Dendritic cell treated with granulocyte-macrophage colony-stimulating factor and Interleukin-4, amounts not matched to agents 40 ng/mL and 50 ng/mL, for 4 days (primary cell): ENCODE data around the gene PAK2.
A peak's percentile ranks its signal among the peaks of the same experiment; 100 is the strongest.

Experiments
- H3K27ac Mint-ChIP-seq: one replicate; pipeline ENCODE4 v1.8.0; 2022; ENCODE audit warnings: mild to moderate bottlenecking, mixed read lengths
- H3K27me3 Mint-ChIP-seq: one replicate; pipeline ENCODE4 v1.8.0; 2022; ENCODE audit warnings: mild to moderate bottlenecking, mixed read lengths
- H3K36me3 Mint-ChIP-seq: one replicate; pipeline ENCODE4 v1.8.0; 2022; ENCODE audit warnings: low read depth, mixed read lengths
- H3K4me1 Mint-ChIP-seq: one replicate; pipeline ENCODE4 v1.8.0; 2022; ENCODE audit warnings: low read depth, mixed read lengths
- H3K4me3 Mint-ChIP-seq: one replicate; pipeline ENCODE4 v1.8.0; 2022; ENCODE audit warnings: mild to moderate bottlenecking, moderate library complexity, mixed read lengths
- H3K9me3 Mint-ChIP-seq: one replicate; pipeline ENCODE4 v1.8.0; 2022; ENCODE audit warnings: mixed read lengths
- intact Hi-C: fragments of 100-400 bp; cut with micrococcal nuclease; formaldehyde crosslinking; loops from one replicate; pipeline ENCODE4 v1.15.0; 2022

The PAK2 gene

GRCh38 chr3:196753201-196753600 is 13.5 kb downstream of the PAK2 start:
- intact Hi-C loops, result no loop called here
- H3K27ac Mint-ChIP-seq, result no peak overlapping the region
- H3K27me3 Mint-ChIP-seq, result no peaks in the 10 kb centered on the region
- H3K9me3 Mint-ChIP-seq, result peaks cover 23% of the 10 kb centered on the region
- no peak overlapping the region for H3K4me3 Mint-ChIP-seq
- H3K4me1 Mint-ChIP-seq, result peaks cover 65% of the 10 kb centered on the region
- H3K36me3 Mint-ChIP-seq, result peaks cover 91% of the 10 kb centered on the region

GRCh38 chr3:196754091-196754981 is 14.7 kb downstream of the PAK2 start:
- intact Hi-C loops, result no loop called here
- H3K27ac Mint-ChIP-seq, result no peak overlapping the region

DNA sequence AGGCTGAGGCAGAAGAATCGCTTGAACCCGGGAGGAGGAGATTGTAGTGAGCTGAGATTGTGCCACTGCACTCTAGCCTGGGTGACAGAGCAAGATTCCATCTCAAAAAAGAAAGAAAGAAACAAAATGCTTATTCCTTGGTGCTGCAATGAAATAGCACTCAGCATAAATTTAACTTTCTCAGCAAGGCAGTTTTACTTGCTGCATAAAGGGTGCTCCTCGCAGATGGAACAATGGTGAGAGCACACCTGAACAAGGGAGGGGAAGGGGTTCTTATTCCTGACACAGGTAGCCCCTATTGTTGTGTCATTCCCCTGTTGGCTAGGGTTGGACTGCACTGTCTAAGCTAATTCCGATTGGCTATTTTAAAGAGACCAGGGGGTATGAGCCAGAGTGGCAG is 17.1 kb downstream of the PAK2 start:
- no peak overlapping the region for H3K4me3 Mint-ChIP-seq
- H3K27ac Mint-ChIP-seq, result no peak overlapping the region
- H3K27me3 Mint-ChIP-seq, result no peaks in the 10 kb centered on the region
- peaks cover 43% of the 10 kb centered on the region for H3K4me1 Mint-ChIP-seq
- intact Hi-C loops, result no loop called here
- peaks cover 23% of the 10 kb centered on the region for H3K9me3 Mint-ChIP-seq
- peaks cover 81% of the 10 kb centered on the region for H3K36me3 Mint-ChIP-seq

More at GRCh38 chr3:196754091-196754981, 14.7 kb downstream of the PAK2 start:
- peaks cover 56% of the 10 kb centered on the region for H3K4me1 Mint-ChIP-seq
- H3K4me3 Mint-ChIP-seq, result no peak overlapping the region
- H3K9me3 Mint-ChIP-seq, result peaks cover 23% of the 10 kb centered on the region
- H3K27me3 Mint-ChIP-seq, result no peaks in the 10 kb centered on the region
- H3K36me3 Mint-ChIP-seq, result peaks cover 85% of the 10 kb centered on the region

DNA sequence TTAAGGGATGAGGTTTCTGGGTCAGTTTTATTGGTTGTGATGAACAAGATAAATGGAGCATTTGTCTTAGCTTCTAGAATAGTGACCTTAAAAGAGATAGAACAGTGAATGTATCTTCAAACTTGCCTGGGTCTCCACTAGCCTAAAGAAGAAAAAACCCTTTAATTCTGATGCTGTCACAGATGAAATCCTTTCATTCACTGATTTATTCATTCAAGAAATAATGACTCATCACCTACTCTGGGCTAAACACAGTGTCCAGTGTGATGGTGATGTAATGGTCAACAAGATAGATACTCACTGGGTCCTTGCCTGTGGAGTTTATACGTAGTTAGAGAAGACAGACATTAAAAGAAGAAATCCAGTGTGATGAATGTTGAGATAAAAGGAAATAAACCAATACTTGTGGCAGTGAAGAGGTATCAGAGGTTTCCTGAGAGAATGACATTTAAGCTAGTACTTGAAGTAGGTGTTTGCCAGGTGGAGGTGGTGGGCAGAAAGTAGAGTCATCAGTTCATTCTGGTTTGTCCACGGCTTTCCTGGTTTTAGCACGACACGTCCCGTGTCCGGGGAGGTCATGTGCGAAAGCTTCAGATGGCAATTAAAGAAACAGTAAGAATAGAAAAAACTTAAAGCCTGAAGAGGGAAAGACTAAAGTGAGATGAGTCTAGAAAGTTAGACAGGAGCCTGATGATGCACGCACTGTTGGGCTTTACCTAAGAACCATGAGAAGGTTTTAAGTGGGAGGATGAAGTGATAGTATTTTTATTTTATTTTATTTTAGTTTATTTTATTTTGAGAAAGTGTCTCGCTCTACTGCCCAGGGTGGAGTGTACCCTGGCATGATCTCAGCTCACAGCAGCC is 18.5 kb downstream of the PAK2 start:
- peaks cover 78% of the 10 kb centered on the region for H3K36me3 Mint-ChIP-seq
- no peak overlapping the region for H3K4me3 Mint-ChIP-seq
- intact Hi-C loops, result no loop called here
- H3K27ac Mint-ChIP-seq, result no peak overlapping the region
- H3K9me3 Mint-ChIP-seq, result peaks cover 23% of the 10 kb centered on the region
- H3K27me3 Mint-ChIP-seq, result no peaks in the 10 kb centered on the region
- peaks cover 46% of the 10 kb centered on the region for H3K4me1 Mint-ChIP-seq

- intact Hi-C loops, result no loop called here
- peaks cover 70% of the 10 kb centered on the region for H3K36me3 Mint-ChIP-seq
- H3K27me3 Mint-ChIP-seq, result no peaks in the 10 kb centered on the region
- no peaks in the 10 kb centered on the region for H3K9me3 Mint-ChIP-seq
- no peak overlapping the region for H3K27ac Mint-ChIP-seq
- H3K4me3 Mint-ChIP-seq, result no peak overlapping the region
- peaks cover 20% of the 10 kb centered on the region for H3K4me1 Mint-ChIP-seq
These were observed 23.5 kb downstream of the PAK2 start for GRCh38 chr3:196763179-196763578.

GRCh38 chr3:196765454-196765853 is 25.8 kb downstream of the PAK2 start:
- Mint-ChIP-seq H3K36me3 (peaks cover 72% of the 10 kb centered on the region), H3K4me3 (no peak overlapping the region), H3K9me3 (no peaks in the 10 kb centered on the region), H3K4me1 (peaks cover 16% of the 10 kb centered on the region), H3K27me3 (no peaks in the 10 kb centered on the region), H3K27ac (no peak overlapping the region)
- intact Hi-C loops, result no loop called here

DNA sequence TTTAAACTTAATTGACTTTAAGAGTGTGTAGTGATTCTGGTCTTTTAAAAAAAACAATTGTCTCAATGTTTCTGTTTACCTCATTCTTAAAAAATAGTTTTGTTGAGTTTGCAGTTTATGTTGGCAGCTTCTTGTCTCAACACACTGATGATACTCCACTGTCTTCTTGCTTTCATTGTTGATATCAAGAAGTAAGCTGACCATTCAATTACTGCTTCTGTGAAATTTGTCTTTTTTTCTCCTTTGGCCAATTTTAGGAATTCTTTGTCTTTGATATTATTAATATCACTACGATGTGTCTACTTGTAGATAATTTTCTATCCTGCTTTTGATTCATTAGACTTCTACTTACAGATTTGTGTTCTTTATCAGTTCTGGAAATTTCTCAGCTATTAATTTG is 31.4 kb downstream of the PAK2 start:
- peaks cover 54% of the 10 kb centered on the region for H3K36me3 Mint-ChIP-seq
- H3K27me3 Mint-ChIP-seq, result no peaks in the 10 kb centered on the region
- no peak overlapping the region for H3K27ac Mint-ChIP-seq
- intact Hi-C loops, result no loop called here
- no peaks in the 10 kb centered on the region for H3K9me3 Mint-ChIP-seq
- no peak overlapping the region for H3K4me3 Mint-ChIP-seq
- H3K4me1 Mint-ChIP-seq, result peaks cover 48% of the 10 kb centered on the region

GRCh38 chr3:196772102-196772501 is 32.4 kb downstream of the PAK2 start:
- Mint-ChIP-seq H3K36me3 (peaks cover 55% of the 10 kb centered on the region), H3K27me3 (no peaks in the 10 kb centered on the region), H3K4me3 (no peak overlapping the region), H3K27ac (peak overlapping the region; percentile 39), H3K4me1 (peaks cover 49% of the 10 kb centered on the region), H3K9me3 (no peaks in the 10 kb centered on the region)
- intact Hi-C loops, result no loop called here

DNA sequence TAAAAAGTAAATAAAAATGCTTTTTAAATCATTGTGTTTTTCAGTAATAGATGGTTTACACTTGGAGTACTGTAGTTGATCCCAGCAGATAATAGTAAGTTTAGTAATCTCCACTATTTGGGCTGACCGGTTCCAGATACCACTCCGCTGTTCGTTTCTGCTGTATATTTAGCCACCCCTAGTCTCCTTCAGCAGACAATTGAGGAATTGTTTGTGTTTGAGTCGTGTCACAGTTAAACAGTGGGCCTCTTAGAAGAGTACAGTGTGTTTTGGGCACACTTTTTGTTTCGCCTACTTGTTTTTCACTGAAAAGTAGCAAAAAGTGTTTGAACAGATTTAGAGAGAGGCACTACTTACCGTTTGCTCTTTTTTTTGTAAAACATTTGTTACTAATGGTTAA is 33.2 kb downstream of the PAK2 start:
- Mint-ChIP-seq H3K4me1 (peaks cover 53% of the 10 kb centered on the region), H3K27me3 (no peaks in the 10 kb centered on the region), H3K9me3 (no peaks in the 10 kb centered on the region), H3K36me3 (peaks cover 55% of the 10 kb centered on the region), H3K27ac (no peak overlapping the region), H3K4me3 (no peak overlapping the region)
- intact Hi-C loops, result no loop called here

GRCh38 chr3:196774191-196774820 is 34.6 kb downstream of the PAK2 start:
- Mint-ChIP-seq H3K27me3 (no peaks in the 10 kb centered on the region), H3K36me3 (peaks cover 54% of the 10 kb centered on the region), H3K27ac (peak overlapping the region; percentile 75), H3K4me3 (no peak overlapping the region), H3K9me3 (no peaks in the 10 kb centered on the region), H3K4me1 (peaks cover 65% of the 10 kb centered on the region)
- intact Hi-C loops, result no loop called here

DNA sequence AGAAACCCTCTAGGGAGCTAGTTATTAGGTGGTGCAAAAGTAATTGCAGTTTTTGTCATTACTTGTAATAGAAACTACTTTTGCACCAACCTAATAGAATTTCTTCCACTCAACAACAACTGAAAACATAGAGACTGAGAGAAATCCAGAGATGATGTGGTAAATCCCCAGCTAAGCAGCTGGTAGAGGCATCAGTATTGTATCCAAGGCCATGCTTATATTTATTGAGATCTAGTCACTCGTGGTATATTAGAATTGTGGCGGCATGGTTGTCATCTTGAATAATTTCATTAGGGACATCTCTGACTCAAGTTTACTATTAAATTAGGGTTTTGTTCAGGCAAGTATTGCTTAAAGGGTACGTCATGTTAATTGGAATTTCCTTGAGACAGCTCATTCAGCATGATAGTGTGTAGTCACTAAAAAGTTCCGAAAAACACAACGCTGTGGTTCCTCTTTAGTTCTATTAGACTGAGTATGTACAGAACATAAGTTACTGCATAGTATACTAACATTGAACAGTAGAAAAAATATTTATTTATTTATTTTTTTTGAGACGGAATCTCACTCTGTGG is 35.3 kb downstream of the PAK2 start:
- intact Hi-C loops, result no loop called here
- peaks cover 71% of the 10 kb centered on the region for H3K4me1 Mint-ChIP-seq
- H3K9me3 Mint-ChIP-seq, result peaks cover 2% of the 10 kb centered on the region
- peak overlapping the region; percentile 75 for H3K27ac Mint-ChIP-seq
- H3K27me3 Mint-ChIP-seq, result no peaks in the 10 kb centered on the region
- no peak overlapping the region for H3K4me3 Mint-ChIP-seq
- H3K36me3 Mint-ChIP-seq, result peaks cover 55% of the 10 kb centered on the region

DNA sequence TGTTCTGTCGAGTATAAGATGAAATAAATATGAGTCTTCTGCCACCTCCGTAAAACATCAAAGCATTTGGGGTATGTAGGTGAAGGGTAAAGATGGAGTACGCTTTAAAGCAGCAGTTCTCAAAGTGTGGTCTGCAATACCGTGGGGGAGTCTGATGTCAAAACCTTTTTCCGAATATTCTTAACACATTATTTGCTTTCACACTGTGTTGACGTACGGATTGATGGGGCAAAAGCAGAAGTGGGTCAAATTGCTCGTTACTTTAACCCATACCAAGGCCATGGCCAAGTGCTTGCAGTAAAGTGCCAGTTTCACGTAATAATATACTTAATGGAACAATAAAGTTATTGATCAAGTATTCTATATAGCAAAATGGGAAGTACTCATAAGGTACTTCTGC is 36.3 kb downstream of the PAK2 start:
- no peak overlapping the region for H3K4me3 Mint-ChIP-seq
- H3K36me3 Mint-ChIP-seq, result peaks cover 62% of the 10 kb centered on the region
- intact Hi-C loops, result no loop called here

GRCh38 chr3:196777836-196778235 is 38.2 kb downstream of the PAK2 start:
- Mint-ChIP-seq H3K4me3 (no peak overlapping the region), H3K27ac (no peak overlapping the region), H3K4me1 (peaks cover 55% of the 10 kb centered on the region), H3K36me3 (peaks cover 54% of the 10 kb centered on the region), H3K9me3 (peaks cover 8% of the 10 kb centered on the region), H3K27me3 (no peaks in the 10 kb centered on the region)
- intact Hi-C loops, result no loop called here

More for the DNA sequence above, 36.3 kb downstream of the PAK2 start:
- Mint-ChIP-seq H3K4me1 (peaks cover 74% of the 10 kb centered on the region), H3K9me3 (peaks cover 8% of the 10 kb centered on the region), H3K27me3 (no peaks in the 10 kb centered on the region), H3K27ac (peak overlapping the region; percentile 75)
